ENCODE results near the gene MAP3K21. TPM values are rescaled to one million over a fixed set of nuclear protein-coding genes. Genes with fewer than 3 reads are reported as not detected.

MAP3K21 gene
- total RNA-seq, 2 donors from 2014 or later = 2.7 to 4.2 TPM

GRCh38 chr1:233432916-233433315 is 105.4 kb downstream of the MAP3K21 start:
- no peak for DNase-seq (ENCODE audit: low spot score in 2 of 2)
- no peaks in the 10 kb centered on the region for H3K9me3 Mint-ChIP-seq
- no peak for ATAC-seq
- no peak overlapping the region for H3K27ac Mint-ChIP-seq
- peaks cover 0 to 4% of the 10 kb centered on the region in 2 donors for H3K36me3 Mint-ChIP-seq

- no peaks in the 10 kb centered on the region for H3K9me3 Mint-ChIP-seq
- DNase-seq (ENCODE audit: low spot score in 2 of 2) = no peak
- ATAC-seq = no peak
Measured at GRCh38 chr1:233433436-233434210, 106.1 kb downstream of the MAP3K21 start.

More at GRCh38 chr1:233433436-233434210, 106.1 kb downstream of the MAP3K21 start:
- peaks cover 0 to 4% of the 10 kb centered on the region in 2 donors for H3K36me3 Mint-ChIP-seq
- H3K27ac Mint-ChIP-seq = no peak overlapping the region

Other genes with a start within 250 kb of the MAP3K21 start
- 10 to 100 TPM; 11.2 to 26.0 TPM for gene PCNX2, start 32.0 kb upstream of the MAP3K21 start, total RNA-seq